H1 (cell line): Measurements from ENCODE around the gene EED. TPM values are rescaled to one million over a fixed set of nuclear protein-coding genes. Genes with fewer than 3 reads are reported as not detected.

Experiments used
- CTCF ChIA-PET: fragments of 300-600 bp; sonication (Branson Sonifier 250); formaldehyde crosslinking; loops from one replicate; lab custom pipeline; 2021; ENCODE audit not compliant: partially characterized antibody; lab: Charles Lee
- POLR2A ChIA-PET: fragments of 300-600 bp; sonication (Branson Sonifier 250); formaldehyde crosslinking; loops from one replicate; lab custom pipeline; 2021; ENCODE audit warnings: inconsistent platforms; ENCODE audit not compliant: partially characterized antibody; lab: Charles Lee
- DNase-seq, 2 experiments: peaks; one replicate each; pipeline versions ENCODE4 v3.0.0 to v3.0.0-alpha.2; 2010 to 2022; ENCODE audit warnings: low spot score in 2 of 2, low read depth in 1 of 2, mixed read lengths in 1 of 2
- FAIRE-seq: peaks from 2 replicates; lab custom pipeline; 2011; peaks lifted over from hg19 to GRCh38; lab: Jason Lieb, UNC
- H2AFZ ChIP-seq: 2 replicates; pipeline ENCODE4 v1.8.1; 2012; ENCODE audit warnings: low read length, inconsistent platforms
- H2AK5ac ChIP-seq: 2 replicates; pipeline ENCODE4 v1.6.1; 2013; ENCODE audit warnings: low read depth, low read length
- H2BK120ac ChIP-seq: replicated peaks from 2 replicates; pipeline ENCODE3; 2013; ENCODE audit warnings: low read depth, low read length, inconsistent platforms
- H2BK12ac ChIP-seq: 2 replicates; pipeline ENCODE4 v1.6.1; 2013; ENCODE audit warnings: low read depth, low read length
- H2BK15ac ChIP-seq: 2 replicates; pipeline ENCODE4 v1.6.1; 2013; ENCODE audit warnings: low read length
- H2BK20ac ChIP-seq: 2 replicates; pipeline ENCODE4 v1.6.1; 2013; ENCODE audit warnings: low read length
- H2BK5ac ChIP-seq: 2 replicates; pipeline ENCODE4 v1.6.1; 2013; ENCODE audit warnings: low read depth, low read length
- H3K14ac ChIP-seq: 2 replicates; pipeline ENCODE4 v1.6.1; 2013; ENCODE audit warnings: inconsistent platforms; ENCODE audit not compliant: insufficient read length
- H3K18ac ChIP-seq: 2 replicates; pipeline ENCODE4 v1.6.1; 2013; ENCODE audit warnings: low read length; ENCODE audit errors: extremely low read depth
- H3K23ac ChIP-seq: 2 replicates; pipeline ENCODE4 v1.6.1; 2013; ENCODE audit warnings: inconsistent platforms; ENCODE audit not compliant: insufficient read length
- H3K23me2 ChIP-seq: 2 replicates; pipeline ENCODE4 v1.6.1; 2013; ENCODE audit warnings: low read depth, low read length
- H3K27ac ChIP-seq: 2 replicates; pipeline ENCODE4 v1.6.1; 2011; ENCODE audit warnings: low read depth, low read length, inconsistent platforms
- H3K27me3 ChIP-seq, 4 experiments: replicated peaks in 1 of 4; 1 replicate in 1 of 4; 2 replicates in 3 of 4; pipeline versions ENCODE4 v1.6.1 to v1.8.1; 2011 to 2013; ENCODE audit warnings: low read length in 3 of 4, mild to moderate bottlenecking in 3 of 4, inconsistent platforms in 2 of 4, mixed read lengths in 2 of 4, moderate library complexity in 1 of 4; ENCODE audit not compliant: control insufficient read depth in 3 of 4, insufficient read depth in 3 of 4; ENCODE audit errors: extremely low read depth in 1 of 4
- H3K36me3 ChIP-seq, 4 experiments: 2 replicates each; pipeline versions ENCODE4 v1.6.1 to v1.8.1; 2011 to 2013; ENCODE audit warnings: mild to moderate bottlenecking in 4 of 4, low read length in 3 of 4, moderate library complexity in 2 of 4, control low read depth in 1 of 4, inconsistent platforms in 1 of 4; ENCODE audit not compliant: insufficient read depth in 4 of 4, control insufficient read depth in 2 of 4
- H3K4ac ChIP-seq: replicated peaks from 2 replicates; pipeline ENCODE3; 2013; ENCODE audit warnings: low read length, low read depth, mixed read lengths, inconsistent platforms; ENCODE audit not compliant: insufficient read length
- H3K4me1 ChIP-seq, 4 experiments: replicated peaks in 1 of 4; 1 replicate in 1 of 4; 2 replicates in 3 of 4; pipeline versions ENCODE4 v1.6.1 to v1.8.1; 2011 to 2013; ENCODE audit warnings: low read length in 3 of 4, inconsistent platforms in 2 of 4, mixed read lengths in 1 of 4; ENCODE audit not compliant: insufficient read depth in 4 of 4, control insufficient read depth in 3 of 4
- H3K4me2 ChIP-seq, 2 experiments: 2 replicates each; pipeline versions ENCODE4 v1.6.1 to v1.8.1; 2011 to 2013; ENCODE audit warnings: low read depth in 2 of 2, low read length in 2 of 2, control low read depth in 1 of 2, inconsistent platforms in 1 of 2, mild to moderate bottlenecking in 1 of 2; ENCODE audit not compliant: insufficient read depth in 1 of 2
- H3K4me3 ChIP-seq, 4 experiments: fragments of 200-600, 300-600 bp in 1 of 4; sonication (generic), shearing (Covaris generic), sonication (Bioruptor Twin) in 1 of 4; 2 replicates each; pipeline versions ENCODE4 v1.5.1 to v1.8.1; 2011 to 2016; ENCODE audit warnings: low read length in 4 of 4, low read depth in 3 of 4, control low read depth in 2 of 4, inconsistent platforms in 2 of 4, mild to moderate bottlenecking in 2 of 4, mixed read lengths in 1 of 4, moderate library complexity in 1 of 4; ENCODE audit not compliant: insufficient read depth in 2 of 4; ENCODE audit errors: extremely low read depth in 1 of 4
- H3K56ac ChIP-seq: replicated peaks from 2 replicates; pipeline ENCODE3; 2013; ENCODE audit warnings: low read depth, mild to moderate bottlenecking, mixed read lengths, low read length, inconsistent platforms; ENCODE audit not compliant: insufficient read length
- H3K79me1 ChIP-seq: 2 replicates; pipeline ENCODE4 v1.6.1; 2013; ENCODE audit warnings: low read depth, low read length, control low read depth
- H3K79me2 ChIP-seq, 2 experiments: 2 replicates each; pipeline versions ENCODE4 v1.6.1 to v1.8.1; 2012 to 2013; ENCODE audit warnings: low read length in 2 of 2, mild to moderate bottlenecking in 2 of 2, inconsistent platforms in 1 of 2; ENCODE audit not compliant: insufficient read depth in 2 of 2, control insufficient read depth in 1 of 2
- H3K9ac ChIP-seq, 4 experiments: replicated peaks in 1 of 4; 1 replicate in 1 of 4; 2 replicates in 3 of 4; pipeline versions ENCODE4 v1.6.1 to v1.8.1; 2011 to 2013; ENCODE audit warnings: low read depth in 3 of 4, low read length in 3 of 4, control low read depth in 2 of 4, mild to moderate bottlenecking in 2 of 4, moderate library complexity in 2 of 4, inconsistent platforms in 1 of 4; ENCODE audit errors: extremely low read depth in 1 of 4
- H3K9me3 ChIP-seq, 2 experiments: 2 replicates each; pipeline versions ENCODE4 v1.6.1 to v1.8.1; 2012 to 2013; ENCODE audit warnings: mild to moderate bottlenecking in 2 of 2, moderate library complexity in 2 of 2, control low read depth in 1 of 2, inconsistent platforms in 1 of 2, low read depth in 1 of 2, low read length in 1 of 2, mixed read lengths in 1 of 2; ENCODE audit not compliant: insufficient read depth in 2 of 2
- H4K20me1 ChIP-seq, 2 experiments: replicated peaks in 1 of 2; 2 replicates each; pipeline versions ENCODE3 to v1.8.1; 2011 to 2013; ENCODE audit warnings: inconsistent platforms in 2 of 2, low read length in 2 of 2, mild to moderate bottlenecking in 1 of 2; ENCODE audit not compliant: insufficient read depth in 2 of 2, control insufficient read depth in 1 of 2
- H4K5ac ChIP-seq: 2 replicates; pipeline ENCODE4 v1.6.1; 2013; ENCODE audit warnings: low read length, low read depth, mixed read lengths, inconsistent platforms; ENCODE audit not compliant: insufficient read length
- H4K8ac ChIP-seq: 2 replicates; pipeline ENCODE4 v1.8.0; 2013; ENCODE audit warnings: mild to moderate bottlenecking, moderate library complexity, low read length, inconsistent platforms; ENCODE audit not compliant: insufficient read depth; ENCODE audit errors: extremely low read depth
- H4K91ac ChIP-seq: replicated peaks from 2 replicates; pipeline ENCODE3; 2013; ENCODE audit warnings: low read length, mixed read lengths, inconsistent platforms; ENCODE audit not compliant: insufficient read length
- CBX5 ChIP-seq: fragments of 300-800, 300-1000 bp; sonication (generic); IDR thresholded peaks from 2 replicates; pipeline ENCODE4 v1.7.1; 2016; ENCODE audit warnings: antibody characterized with exemption, low read length, low read depth
- EZH2 ChIP-seq: fragments of 200-600 bp; sonication (generic); IDR thresholded peaks from 2 replicates; pipeline ENCODE4 v1.7.1; 2012; ENCODE audit warnings: low read depth, mild to moderate bottlenecking, moderate library complexity, low read length, inconsistent platforms; ENCODE audit not compliant: severe bottlenecking
- KDM1A ChIP-seq: fragments of 200-600, 300-600 bp; sonication (generic); IDR thresholded peaks from 2 replicates; pipeline ENCODE4 v1.7.1; 2016; ENCODE audit warnings: mild to moderate bottlenecking, low read length, borderline replicate concordance
- POLR2AphosphoS5 ChIP-seq: IDR thresholded peaks from 2 replicates; pipeline ENCODE4 v1.6.1; 2011; ENCODE audit warnings: low read depth, low read length
- RNF2 ChIP-seq: fragments of 200-900, 300-1000 bp; sonication (generic); IDR thresholded peaks from 2 replicates; pipeline ENCODE4 v1.7.1; 2016; ENCODE audit warnings: borderline replicate concordance, low read depth, mild to moderate bottlenecking, antibody characterized with exemption, low read length; ENCODE audit not compliant: poor library complexity, severe bottlenecking; ENCODE audit errors: missing control alignments
- SIX5 ChIP-seq: IDR thresholded peaks from 2 replicates; pipeline ENCODE4 v1.6.1; 2011; ENCODE audit warnings: mild to moderate bottlenecking, low read depth, low read length
- SP4 ChIP-seq: IDR thresholded peaks from 2 replicates; pipeline ENCODE4 v1.6.1; 2012; ENCODE audit warnings: low read length, inconsistent platforms
- YY1 ChIP-seq: IDR thresholded peaks from 2 replicates; pipeline ENCODE4 v1.6.1; 2011; ENCODE audit warnings: low read depth, mild to moderate bottlenecking, low read length
- WGBS, 2 experiments: shearing (Covaris generic) in 1 of 2; methylation state at CpG; one replicate each; pipeline versions ENCODE4 v1.1.6 to v1.1.7; 2013 to 2015; ENCODE audit warnings: low lambda C conversion rate in 2 of 2, mixed read lengths in 2 of 2, inconsistent platforms in 1 of 2, low coverage in 1 of 2, missing lambda C conversion rate in 1 of 2; ENCODE audit not compliant: insufficient replicate concordance in 2 of 2, insufficient coverage in 1 of 2, insufficient read length in 1 of 2; ENCODE audit errors: extremely low coverage in 1 of 2, missing lambda C conversion rate in 1 of 2; 5-methylcytosine and 5-hydroxymethylcytosine counted together
- polyA plus RNA-seq, 7 experiments: library from polyadenylated mRNA; depleted of rRNA in 3 of 7; stranded (reverse) in 5 of 7; unstranded in 2 of 7; fragments of >200 nt in 5 of 7; fragments of 200-250 nt in 2 of 7; gene quantifications; 1 replicate in 5 of 7; 2 replicates in 1 of 7; 4 replicates in 1 of 7; pipeline versions ENCODE4 v1.2.1 to v1.2.3, GENCODE V29; 2011 to 2013; ENCODE audit warnings: missing spikeins in 2 of 7, mixed read lengths in 2 of 7
- total RNA-seq: library from RNA; stranded (reverse); fragmentation: NEBNext Ultra II Directional; extraction: Animal tissue kit (Norgen Biotek cat#: 25700); gene quantifications from 2 replicates; pipeline ENCODE4 v1.2.1, GENCODE V29; 2021
- TF ChIP-seq, protein P1 (sequence below): IDR thresholded peaks from 2 replicates; pipeline ENCODE4 v1.6.1; 2012; ENCODE audit warnings: inconsistent platforms

The EED gene
- total and polyA plus RNA-seq, 2 of the 8 experiments (the other 6 are each of a cell fraction or from before 2014, with no cell fraction given), result 12.6 to 26.9 TPM

DNA sequence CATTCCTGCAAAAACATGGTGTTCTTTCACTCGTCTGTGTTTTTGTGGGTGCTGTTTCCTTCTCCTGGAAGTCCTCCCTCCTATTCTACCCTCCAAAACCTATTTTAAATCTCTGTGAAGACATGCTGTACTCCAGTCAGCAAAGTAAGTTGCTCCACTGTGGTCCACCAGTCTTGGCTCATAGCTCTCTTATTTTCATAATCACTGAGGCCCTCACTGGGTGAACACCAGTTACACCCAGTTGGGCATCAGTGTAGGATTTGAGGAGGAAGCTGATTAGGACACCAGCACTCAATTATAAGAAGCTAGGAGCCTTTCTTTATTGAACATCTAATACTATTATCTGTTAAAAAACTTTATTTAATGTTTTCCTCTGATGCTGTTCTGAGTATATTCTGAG lies 23.9 kb upstream of the EED start:
- WGBS, 2 experiments, result 85% methylated on average over 1 of the region's 1 CpG; no CpG with 5 or more reads in 1 of the 2 experiments

More for the DNA sequence above, 23.9 kb upstream of the EED start:
- CTCF ChIA-PET, result interaction anchor here (0.6 to 3.0 kb wide), 10 partner anchors 9 to 375 kb away, joined by 3 to 21 read pairs (median 4); partner anchors contain the start of gene CCDC83
- Histone ChIP-seq H3K27ac (no peak overlapping the region), H3K18ac (no peak overlapping the region), H3K4me3 (no peak overlapping the region), H3K4me1 (no peaks in the 10 kb centered on the region), H3K36me3 (no peaks in the 10 kb centered on the region), H2BK12ac (no peak overlapping the region), H3K79me2 (no peaks in the 10 kb centered on the region), H3K56ac (no peak overlapping the region), H2BK5ac (no peak overlapping the region), H3K4ac (no peak overlapping the region), H3K23ac (no peak overlapping the region), H4K5ac (no peak overlapping the region), H2BK120ac (no peak overlapping the region), H3K79me1 (no peaks in the 10 kb centered on the region), H4K8ac (no peak overlapping the region), H4K20me1 (no peaks in the 10 kb centered on the region), H2BK15ac (no peak overlapping the region), H3K9me3 (0 out of 4 replicates have a peak, but pooled peaks cover 0 to 4% of the 10 kb centered on the region in 2 experiments), H3K9ac (no peak overlapping the region), H3K4me2 (no peak overlapping the region), H2AK5ac (no peak overlapping the region), H4K91ac (no peak overlapping the region), H3K14ac (no peak overlapping the region), H3K27me3 (no peaks in the 10 kb centered on the region), H2BK20ac (no peak overlapping the region), H3K23me2 (no peaks in the 10 kb centered on the region), H2AFZ (no peak overlapping the region)
- TF ChIP-seq RNF2 (no peak), SIX5 (no peak), CBX5 (no peak), SP4 (no peak), KDM1A (no peak), YY1 (no peak), EZH2 (no peak), POLR2AphosphoS5 (no peak)
- TF ChIP-seq, protein P1, sequence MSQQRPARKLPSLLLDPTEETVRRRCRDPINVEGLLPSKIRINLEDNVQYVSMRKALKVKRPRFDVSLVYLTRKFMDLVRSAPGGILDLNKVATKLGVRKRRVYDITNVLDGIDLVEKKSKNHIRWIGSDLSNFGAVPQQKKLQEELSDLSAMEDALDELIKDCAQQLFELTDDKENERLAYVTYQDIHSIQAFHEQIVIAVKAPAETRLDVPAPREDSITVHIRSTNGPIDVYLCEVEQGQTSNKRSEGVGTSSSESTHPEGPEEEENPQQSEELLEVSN, result no peak
- no peak for FAIRE-seq
- POLR2A ChIA-PET, result interaction anchor here (0.9 kb wide), 1 partner anchor 9 kb away, joined by 9 read pairs; no protein-coding TSS in a partner anchor
- DNase-seq, result no peak
